HEK293T (cell line): ENCODE data around the gene C10orf62.

Experiments used
- ELF4 ChIP-seq: fragments of 450-650 bp; IDR thresholded peaks from 2 replicates; pipeline ENCODE4 v1.6.1; 2017; ENCODE audit warnings: antibody characterized with exemption
- FOXA1 ChIP-seq: fragments of 450-650 bp; IDR thresholded peaks from 2 replicates; pipeline ENCODE4 v1.6.1; 2016; ENCODE audit warnings: mild to moderate bottlenecking
- FOXK2 ChIP-seq: fragments of 450-650 bp; IDR thresholded peaks from 2 replicates; pipeline ENCODE4 v1.6.1; 2016; ENCODE audit warnings: mild to moderate bottlenecking
- NFRKB ChIP-seq: fragments of 450-650 bp; IDR thresholded peaks from 2 replicates; pipeline ENCODE4 v1.6.1; 2016; ENCODE audit warnings: mild to moderate bottlenecking, moderate library complexity
- SP1 ChIP-seq: fragments of 450-650 bp; IDR thresholded peaks from 2 replicates; pipeline ENCODE4 v1.6.1; 2017
- SUZ12 ChIP-seq: fragments of 450-650 bp; IDR thresholded peaks from 2 replicates; pipeline ENCODE4 v1.6.1; 2016; ENCODE audit warnings: mild to moderate bottlenecking
- TARDBP ChIP-seq: fragments of 450-650 bp; IDR thresholded peaks from 2 replicates; pipeline ENCODE4 v1.6.1; 2016
- ZNF384 ChIP-seq: fragments of 450-650 bp; IDR thresholded peaks from 2 replicates; pipeline ENCODE4 v1.6.1; 2016
- TF ChIP-seq, protein P1 (sequence below): fragments of 450-650 bp; IDR thresholded peaks from 2 replicates; pipeline ENCODE4 v1.6.1; 2016

DNA sequence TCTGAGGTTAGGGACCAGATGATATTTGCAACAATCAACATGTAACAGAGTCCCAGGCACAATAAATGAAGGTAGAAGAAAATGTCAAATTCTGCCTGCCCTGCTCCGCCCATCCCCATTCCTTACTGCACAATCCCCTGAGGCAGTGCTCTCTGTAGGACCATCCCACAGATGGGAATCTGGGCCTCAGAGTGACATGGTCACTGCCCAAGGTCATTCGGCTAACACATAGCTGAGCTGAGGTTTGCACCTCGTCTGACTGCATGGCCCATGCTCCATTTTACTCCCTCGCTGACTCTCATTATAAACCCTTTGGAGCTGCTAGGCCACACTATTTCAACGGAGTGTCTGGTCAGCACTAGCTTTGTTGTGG lies 4.1 kb upstream of the C10orf62 start:
- TF ChIP-seq, protein P1, sequence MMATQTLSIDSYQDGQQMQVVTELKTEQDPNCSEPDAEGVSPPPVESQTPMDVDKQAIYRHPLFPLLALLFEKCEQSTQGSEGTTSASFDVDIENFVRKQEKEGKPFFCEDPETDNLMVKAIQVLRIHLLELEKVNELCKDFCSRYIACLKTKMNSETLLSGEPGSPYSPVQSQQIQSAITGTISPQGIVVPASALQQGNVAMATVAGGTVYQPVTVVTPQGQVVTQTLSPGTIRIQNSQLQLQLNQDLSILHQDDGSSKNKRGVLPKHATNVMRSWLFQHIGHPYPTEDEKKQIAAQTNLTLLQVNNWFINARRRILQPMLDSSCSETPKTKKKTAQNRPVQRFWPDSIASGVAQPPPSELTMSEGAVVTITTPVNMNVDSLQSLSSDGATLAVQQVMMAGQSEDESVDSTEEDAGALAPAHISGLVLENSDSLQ = no peak
- no peak for TF ChIP-seq SUZ12
- TF ChIP-seq TARDBP = no peak
- TF ChIP-seq ELF4 = no peak
- TF ChIP-seq NFRKB = no peak
- TF ChIP-seq FOXA1 = no peak
- no peak for TF ChIP-seq FOXK2
- TF ChIP-seq SP1 = no peak
- no peak for TF ChIP-seq ZNF384
